T-helper 2 cell treated with Interferon-gamma antibody and Interleukin-4, amounts not matched to agents 5 μg/mL and 100 μg/mL, for 36 hours (primary cell): ENCODE results near the gene ARL8B.
"Not testable (repeated sequence)": the region's sequence is repeated elsewhere in the genome, so short reads cannot be mapped to it uniquely, and the experiment has no call there.

Experiments used
- DNase-seq: peaks from one replicate; pipeline ENCODE4 v3.0.0; 2021; ENCODE audit warnings: low spot score
- H3K27ac Mint-ChIP-seq: one replicate; pipeline ENCODE4 v1.8.0; 2021; ENCODE audit warnings: mild to moderate bottlenecking, mixed read lengths
- H3K27me3 Mint-ChIP-seq: one replicate; pipeline ENCODE4 v1.8.0; 2021; ENCODE audit warnings: low read depth, mixed read lengths
- H3K36me3 Mint-ChIP-seq: one replicate; pipeline ENCODE4 v1.8.0; 2021; ENCODE audit warnings: low read depth, mixed read lengths
- H3K4me1 Mint-ChIP-seq: one replicate; pipeline ENCODE4 v1.8.0; 2021; ENCODE audit warnings: low read depth, mixed read lengths
- H3K4me3 Mint-ChIP-seq: one replicate; pipeline ENCODE4 v1.8.0; 2022; ENCODE audit warnings: mild to moderate bottlenecking, moderate library complexity, mixed read lengths
- H3K9me3 Mint-ChIP-seq: one replicate; pipeline ENCODE4 v1.8.0; 2021; ENCODE audit warnings: mixed read lengths

ARL8B gene

DNA sequence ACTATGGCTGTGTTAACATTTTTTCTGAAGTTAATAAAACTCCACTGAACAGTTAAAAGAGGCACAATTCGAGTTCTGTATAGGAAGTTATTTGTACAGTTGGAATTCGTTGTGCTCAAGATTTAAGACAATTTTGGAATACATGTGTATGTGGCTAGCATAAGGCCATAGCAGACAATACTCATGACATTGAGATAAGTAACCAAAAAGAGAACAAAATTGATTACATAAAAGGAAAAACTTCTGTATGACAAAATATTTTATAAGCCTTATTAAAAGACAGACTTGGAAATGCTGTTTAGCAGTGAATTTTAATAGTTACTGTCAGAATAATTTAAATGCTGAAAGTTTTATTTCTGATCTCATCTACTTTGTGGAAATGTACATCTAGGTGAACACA is 47.7 kb downstream of the ARL8B start:
- no peak overlapping the region for H3K4me3 Mint-ChIP-seq
- H3K4me1 Mint-ChIP-seq = peaks cover 13% of the 10 kb centered on the region
- no peaks in the 10 kb centered on the region for H3K9me3 Mint-ChIP-seq
- peaks cover 19% of the 10 kb centered on the region for H3K36me3 Mint-ChIP-seq
- no peak for DNase-seq
- no peak overlapping the region for H3K27ac Mint-ChIP-seq
- no peaks in the 10 kb centered on the region for H3K27me3 Mint-ChIP-seq

DNA sequence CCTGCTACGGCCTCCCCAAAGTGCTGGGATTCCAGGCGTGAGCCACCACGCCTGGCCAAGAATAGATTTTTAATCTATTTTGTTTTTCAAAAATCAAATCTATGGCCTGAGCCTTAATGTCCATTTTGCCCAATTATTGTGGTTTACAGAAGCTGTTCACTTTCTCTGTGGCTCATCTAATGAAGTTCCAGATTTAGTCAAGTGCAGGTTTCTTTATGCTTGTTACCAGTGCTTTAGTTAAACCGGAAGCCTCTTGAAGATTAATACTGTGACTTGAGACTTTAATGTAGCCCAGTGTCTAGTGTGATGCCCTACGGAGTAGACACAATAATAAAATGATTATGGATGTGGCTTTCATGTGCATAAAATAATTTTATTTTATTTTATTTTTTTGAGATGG is 48.9 kb downstream of the ARL8B start:
- no peak for DNase-seq
- no peaks in the 10 kb centered on the region for H3K27me3 Mint-ChIP-seq
- H3K9me3 Mint-ChIP-seq = no peaks in the 10 kb centered on the region
- H3K4me3 Mint-ChIP-seq = no peak overlapping the region
- H3K4me1 Mint-ChIP-seq = peaks cover 10% of the 10 kb centered on the region
- H3K27ac Mint-ChIP-seq = no peak overlapping the region
- peaks cover 26% of the 10 kb centered on the region for H3K36me3 Mint-ChIP-seq

DNA sequence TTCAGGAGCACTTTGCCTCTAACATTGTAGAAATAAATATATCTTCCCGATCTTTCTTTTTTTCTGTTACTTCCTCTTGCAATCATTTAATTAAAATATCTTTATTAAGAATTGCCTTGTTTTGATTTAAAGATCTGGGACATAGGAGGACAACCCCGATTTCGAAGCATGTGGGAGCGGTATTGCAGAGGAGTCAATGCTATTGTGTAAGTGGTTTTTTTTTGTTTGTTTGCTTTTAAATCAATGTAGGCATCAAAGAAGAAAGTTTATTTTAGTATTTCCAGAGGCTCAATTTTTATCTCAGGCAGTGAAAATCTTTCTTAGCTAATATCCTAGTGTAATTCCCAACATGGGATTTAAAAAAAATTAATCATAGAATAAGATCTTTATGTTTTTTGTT is 49.9 kb downstream of the ARL8B start:
- Mint-ChIP-seq H3K27ac (no peak overlapping the region), H3K9me3 (no peaks in the 10 kb centered on the region), H3K4me1 (peaks cover 8% of the 10 kb centered on the region), H3K4me3 (no peak overlapping the region), H3K36me3 (peaks cover 26% of the 10 kb centered on the region), H3K27me3 (no peaks in the 10 kb centered on the region)
- no peak for DNase-seq

DNA sequence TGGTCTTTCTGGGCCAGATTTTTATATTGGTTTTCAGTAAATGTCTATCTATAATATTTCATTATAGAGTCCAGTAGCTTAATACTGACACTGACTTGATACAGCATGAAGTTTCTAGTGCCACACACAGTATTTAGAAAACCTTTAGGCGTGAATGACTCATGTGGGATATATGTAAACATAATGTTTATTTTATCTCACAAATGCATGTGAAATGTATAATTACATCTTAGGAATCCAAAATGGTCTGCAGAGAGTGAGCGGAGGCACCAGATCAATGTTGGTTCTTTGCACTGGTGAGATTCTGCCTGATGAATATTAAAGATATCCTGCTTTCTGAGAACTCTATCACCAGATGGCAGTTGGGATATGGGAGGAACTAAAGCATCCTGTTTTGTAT is 56.9 kb downstream of the ARL8B start:
- not testable (repeated sequence) for H3K4me3 Mint-ChIP-seq

DNA sequence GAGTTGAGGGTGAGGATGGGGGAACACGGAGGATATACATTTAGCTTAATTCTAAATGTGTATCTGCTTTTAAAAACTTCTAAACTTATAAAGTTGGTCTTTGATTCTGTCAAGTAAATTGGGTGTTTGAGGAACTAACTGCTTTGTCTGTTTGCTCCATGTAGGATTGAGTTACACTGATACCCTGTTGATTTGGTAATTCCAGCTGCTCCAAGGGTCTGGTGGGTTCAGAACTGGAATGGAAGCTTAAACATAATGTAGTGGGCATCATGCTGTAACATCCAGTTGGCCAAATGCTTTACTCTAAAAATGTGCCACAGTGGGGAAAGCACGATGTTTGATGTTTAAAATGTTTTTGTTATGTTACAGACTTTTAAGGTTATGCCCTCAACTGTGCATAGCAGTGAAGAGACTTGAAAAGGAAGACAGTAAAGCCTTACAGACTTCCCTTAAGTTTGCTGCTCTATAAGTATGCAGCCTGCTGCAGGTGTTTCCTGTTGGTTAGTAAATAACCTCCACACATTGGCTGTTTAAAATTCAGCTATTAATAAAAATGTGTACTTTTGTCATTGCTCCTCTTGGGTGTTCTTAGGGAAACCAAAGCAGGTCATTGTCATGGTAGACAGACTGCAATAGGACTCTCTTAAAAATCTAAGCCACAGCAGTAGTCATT is 59.5 kb downstream of the ARL8B start:
- H3K27me3 Mint-ChIP-seq = no peaks in the 10 kb centered on the region
- no peak overlapping the region for H3K27ac Mint-ChIP-seq
- no peak overlapping the region for H3K4me3 Mint-ChIP-seq
- H3K4me1 Mint-ChIP-seq = peaks cover 21% of the 10 kb centered on the region
- DNase-seq = no peak
- no peaks in the 10 kb centered on the region for H3K9me3 Mint-ChIP-seq
- H3K36me3 Mint-ChIP-seq = peaks cover 26% of the 10 kb centered on the region

More for the DNA sequence above, 56.9 kb downstream of the ARL8B start:
- H3K9me3 Mint-ChIP-seq, H3K27me3 Mint-ChIP-seq, H3K27ac Mint-ChIP-seq, DNase-seq: not testable (repeated sequence)
- H3K36me3 Mint-ChIP-seq = peaks cover 35% of the 10 kb centered on the region
- peaks cover 13% of the 10 kb centered on the region for H3K4me1 Mint-ChIP-seq

DNA sequence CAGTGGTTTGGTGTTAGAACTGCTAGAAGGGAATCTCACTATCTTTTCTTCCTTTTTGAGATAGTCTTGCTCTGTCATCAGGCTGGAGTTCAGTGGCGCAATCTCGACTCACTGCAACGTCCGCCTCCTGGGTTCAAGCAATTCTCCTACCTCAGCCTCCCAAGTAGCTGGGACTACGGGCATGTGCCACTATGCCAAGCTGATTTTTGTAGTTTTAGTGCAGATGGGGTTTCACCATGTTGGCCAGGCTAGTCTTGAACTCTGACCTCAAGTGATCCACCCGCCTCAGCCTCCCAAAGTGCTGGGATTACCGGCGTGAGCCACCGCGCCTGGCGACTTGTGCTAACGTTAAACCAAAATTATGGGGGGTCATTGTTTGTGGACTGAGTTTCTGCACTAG is 61.6 kb downstream of the ARL8B start:
- not testable (repeated sequence) for DNase-seq, H3K27ac Mint-ChIP-seq, H3K27me3 Mint-ChIP-seq, H3K4me3 Mint-ChIP-seq, H3K9me3 Mint-ChIP-seq
- Mint-ChIP-seq H3K4me1 (peaks cover 23% of the 10 kb centered on the region), H3K36me3 (peaks cover 19% of the 10 kb centered on the region)

GRCh38 chr3:5184499-5184898 is 62.4 kb downstream of the ARL8B start:
- Mint-ChIP-seq H3K4me3 (no peak overlapping the region), H3K27me3 (no peaks in the 10 kb centered on the region), H3K27ac (no peak overlapping the region), H3K9me3 (no peaks in the 10 kb centered on the region), H3K4me1 (peaks cover 24% of the 10 kb centered on the region), H3K36me3 (peaks cover 20% of the 10 kb centered on the region)
- DNase-seq = no peak

DNA sequence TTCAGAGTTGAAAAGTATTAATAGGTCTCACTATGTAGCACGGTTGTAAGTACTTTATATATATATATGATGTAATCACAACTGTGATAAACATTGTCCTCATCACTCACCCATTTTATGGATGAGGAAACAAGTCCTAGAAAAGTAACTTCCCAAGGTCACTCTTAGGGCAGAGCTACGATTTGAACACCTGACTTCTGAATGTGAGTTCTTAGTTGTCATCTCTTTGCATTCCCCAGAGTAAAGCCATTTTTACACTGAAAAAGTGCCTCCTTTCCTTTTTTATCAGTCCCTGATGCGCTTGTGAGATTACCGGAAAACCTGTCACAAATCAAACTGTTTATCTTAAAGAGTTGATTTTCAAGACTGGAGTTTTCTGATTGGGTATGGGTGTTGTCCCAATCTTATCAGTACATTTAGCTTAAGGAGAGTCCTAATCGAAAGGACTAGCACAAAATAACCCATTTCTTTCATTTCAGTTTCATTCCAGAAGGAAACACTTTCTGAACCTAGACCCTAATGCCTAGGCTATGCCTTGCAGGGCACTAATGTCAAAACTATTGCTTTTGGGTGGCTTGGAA is 63.1 kb downstream of the ARL8B start:
- no peak overlapping the region for H3K27ac Mint-ChIP-seq
- H3K9me3 Mint-ChIP-seq = no peaks in the 10 kb centered on the region
- H3K36me3 Mint-ChIP-seq = peaks cover 21% of the 10 kb centered on the region
- H3K27me3 Mint-ChIP-seq = no peaks in the 10 kb centered on the region
- peaks cover 28% of the 10 kb centered on the region for H3K4me1 Mint-ChIP-seq
- H3K4me3 Mint-ChIP-seq = no peak overlapping the region
- DNase-seq = no peak

DNA sequence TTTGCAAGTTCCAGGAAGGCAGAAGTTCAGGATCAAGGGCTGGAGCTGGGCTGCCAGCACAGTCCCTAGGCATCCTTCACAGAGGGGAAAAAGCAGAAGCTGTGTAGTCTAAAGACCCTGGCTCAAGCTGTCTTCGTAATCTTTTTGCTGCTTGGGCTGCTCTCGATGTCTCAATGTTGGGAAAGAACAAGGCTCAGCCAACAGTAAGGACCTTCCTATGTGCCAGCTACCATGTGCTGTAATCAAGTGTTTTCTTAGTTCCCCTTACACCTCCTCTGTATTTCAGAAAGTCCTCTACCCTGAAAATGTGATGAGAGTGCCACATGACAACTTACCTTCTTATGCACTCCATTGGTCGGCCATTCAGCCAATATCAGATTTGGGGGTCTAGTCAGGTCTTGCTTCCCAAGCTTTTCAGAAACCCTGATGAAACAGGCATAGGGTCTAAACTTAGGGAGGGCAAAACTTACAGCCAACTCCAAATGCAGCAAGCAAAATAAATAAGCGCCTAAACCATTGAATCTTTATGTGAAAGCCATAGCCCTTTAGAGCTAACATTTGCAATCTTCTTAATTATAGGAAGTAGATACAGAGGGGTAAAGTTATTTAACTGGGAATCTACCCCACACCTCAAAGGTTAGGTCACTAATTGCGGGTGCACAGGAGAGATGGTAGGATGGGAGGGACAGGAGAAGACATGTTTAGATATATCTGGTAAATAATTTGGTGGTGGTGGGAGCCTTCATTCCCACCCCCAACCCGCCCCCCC is 64.2 kb downstream of the ARL8B start:
- Mint-ChIP-seq H3K4me1 (peaks cover 29% of the 10 kb centered on the region), H3K27ac (peak overlapping the region; percentile 14), H3K9me3 (no peaks in the 10 kb centered on the region), H3K4me3 (peak overlapping the region; percentile 99), H3K36me3 (peaks cover 18% of the 10 kb centered on the region), H3K27me3 (no peaks in the 10 kb centered on the region)
- no peak for DNase-seq

GRCh38 chr3:5186858-5187155 is 64.7 kb downstream of the ARL8B start:
- Mint-ChIP-seq H3K4me1 (peaks cover 34% of the 10 kb centered on the region), H3K4me3 (peak overlapping the region; percentile 99), H3K36me3 (peaks cover 19% of the 10 kb centered on the region), H3K27ac (peak overlapping the region; percentile 98), H3K27me3 (no peaks in the 10 kb centered on the region), H3K9me3 (no peaks in the 10 kb centered on the region)
- no peak for DNase-seq

- Mint-ChIP-seq H3K9me3 (no peaks in the 10 kb centered on the region), H3K27me3 (no peaks in the 10 kb centered on the region), H3K4me1 (peaks cover 37% of the 10 kb centered on the region), H3K4me3 (peak within 1 kb of the TSS; percentile 99), H3K36me3 (peaks cover 24% of the 10 kb centered on the region), H3K27ac (peak within 1 kb of the TSS; percentile 98)
- DNase-seq = peak; percentile 97
Observed at GRCh38 chr3:5187156-5187919, 65.2 kb downstream of the ARL8B start, which contains the start of gene EDEM1. Gene EDEM1 (plus strand): TSS chr3:5187707. CDS start chr3:5187806, 99 bp downstream.

- H3K27ac Mint-ChIP-seq = peak overlapping the region; percentile 97
- H3K36me3 Mint-ChIP-seq = peaks cover 30% of the 10 kb centered on the region
- H3K4me3 Mint-ChIP-seq = peak overlapping the region; percentile 99
- peaks cover 43% of the 10 kb centered on the region for H3K4me1 Mint-ChIP-seq
- H3K27me3 Mint-ChIP-seq = no peaks in the 10 kb centered on the region
- DNase-seq = peak; percentile 68
- no peaks in the 10 kb centered on the region for H3K9me3 Mint-ChIP-seq
Observed at GRCh38 chr3:5187920-5188418, 65.9 kb downstream of the ARL8B start.

GRCh38 chr3:5188419-5189221 is 66.5 kb downstream of the ARL8B start:
- Mint-ChIP-seq H3K36me3 (peaks cover 32% of the 10 kb centered on the region), H3K27me3 (no peaks in the 10 kb centered on the region), H3K9me3 (no peaks in the 10 kb centered on the region), H3K27ac (peak overlapping the region; percentile 97), H3K4me1 (peaks cover 45% of the 10 kb centered on the region), H3K4me3 (peak overlapping the region; percentile 96)
- peak; percentile 55 for DNase-seq
